OCI-LY1 (cell line): ENCODE data around the gene TRIM39.

Source experiments
- EZH2 ChIP-seq: fragments of 200-600 bp; sonication (generic), shearing (Covaris generic); IDR thresholded peaks from 2 replicates; pipeline ENCODE4 v1.8.0; 2017; ENCODE audit warnings: borderline replicate concordance, mixed run types, mild to moderate bottlenecking, antibody characterized with exemption, low read length, moderate library complexity, mixed read lengths
- TF ChIP-seq, protein P1 (sequence below): fragments of 200-600 bp; sonication (generic), shearing (Covaris generic); IDR thresholded peaks from 2 replicates; pipeline ENCODE4 v1.5.1; 2017; ENCODE audit warnings: mild to moderate bottlenecking, antibody characterized with exemption, low read length, moderate library complexity, mixed read lengths

DNA sequence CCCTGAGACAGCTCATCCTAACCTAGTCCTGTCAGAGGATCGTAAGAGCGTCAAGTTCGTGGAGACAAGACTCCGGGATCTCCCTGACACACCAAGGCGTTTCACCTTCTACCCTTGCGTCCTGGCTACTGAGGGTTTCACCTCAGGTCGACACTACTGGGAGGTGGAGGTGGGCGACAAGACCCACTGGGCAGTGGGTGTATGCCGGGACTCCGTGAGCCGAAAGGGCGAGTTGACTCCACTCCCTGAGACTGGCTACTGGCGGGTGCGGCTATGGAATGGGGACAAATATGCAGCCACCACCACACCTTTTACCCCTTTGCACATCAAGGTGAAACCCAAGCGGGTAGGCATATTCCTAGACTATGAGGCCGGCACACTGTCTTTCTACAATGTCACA is 15.0 kb downstream of the TRIM39 start:
- TF ChIP-seq, protein P1, sequence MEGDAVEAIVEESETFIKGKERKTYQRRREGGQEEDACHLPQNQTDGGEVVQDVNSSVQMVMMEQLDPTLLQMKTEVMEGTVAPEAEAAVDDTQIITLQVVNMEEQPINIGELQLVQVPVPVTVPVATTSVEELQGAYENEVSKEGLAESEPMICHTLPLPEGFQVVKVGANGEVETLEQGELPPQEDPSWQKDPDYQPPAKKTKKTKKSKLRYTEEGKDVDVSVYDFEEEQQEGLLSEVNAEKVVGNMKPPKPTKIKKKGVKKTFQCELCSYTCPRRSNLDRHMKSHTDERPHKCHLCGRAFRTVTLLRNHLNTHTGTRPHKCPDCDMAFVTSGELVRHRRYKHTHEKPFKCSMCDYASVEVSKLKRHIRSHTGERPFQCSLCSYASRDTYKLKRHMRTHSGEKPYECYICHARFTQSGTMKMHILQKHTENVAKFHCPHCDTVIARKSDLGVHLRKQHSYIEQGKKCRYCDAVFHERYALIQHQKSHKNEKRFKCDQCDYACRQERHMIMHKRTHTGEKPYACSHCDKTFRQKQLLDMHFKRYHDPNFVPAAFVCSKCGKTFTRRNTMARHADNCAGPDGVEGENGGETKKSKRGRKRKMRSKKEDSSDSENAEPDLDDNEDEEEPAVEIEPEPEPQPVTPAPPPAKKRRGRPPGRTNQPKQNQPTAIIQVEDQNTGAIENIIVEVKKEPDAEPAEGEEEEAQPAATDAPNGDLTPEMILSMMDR, result no peak
- TF ChIP-seq EZH2, result no peak
